ENCODE results near the gene SLC22A5. TPM values are rescaled to one million over a fixed set of nuclear protein-coding genes. Genes with fewer than 3 reads are reported as not detected.

SLC22A5 gene
- total and polyA plus RNA-seq, 2 of the 8 experiments (the other 6 are each of a cell fraction or from before 2014, with no cell fraction given), result 4.0 to 9.0 TPM

DNA sequence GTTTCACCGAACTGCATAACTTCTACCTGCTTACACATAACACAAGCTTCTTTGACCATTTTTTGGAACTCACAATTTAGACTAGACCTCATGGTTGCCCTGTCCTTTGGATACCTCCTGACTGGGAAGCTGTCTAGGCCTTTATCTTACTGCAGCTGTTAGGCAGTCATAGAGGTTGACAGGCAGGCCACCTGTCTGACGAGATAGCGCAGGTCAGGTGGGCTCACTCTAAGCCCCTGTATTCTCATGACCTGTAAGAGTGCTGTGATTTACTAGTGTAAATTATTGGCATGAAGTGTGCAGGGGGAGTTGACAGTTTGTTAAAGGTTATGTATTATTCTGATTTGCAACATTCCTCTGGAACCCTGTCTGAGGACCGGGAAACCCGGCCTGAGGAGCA lies 46.3 kb upstream of the SLC22A5 start:
- Histone ChIP-seq H3K9me3 (ENCODE audit: insufficient read depth in 2 of 2, low read depth in 1 of 2, low read length in 1 of 2) (no peaks in the 10 kb centered on the region), H3K56ac (replicated peaks; ENCODE audit: insufficient read length, low read depth, low read length) (no peak overlapping the region), H4K5ac (ENCODE audit: insufficient read length, low read depth, low read length) (no peak overlapping the region), H2AK5ac (ENCODE audit: low read depth, low read length) (no peak overlapping the region), H3K27me3 (replicated peaks in 1 of 4; ENCODE audit: control insufficient read depth in 3 of 4, extremely low read depth in 1 of 4, insufficient read depth in 3 of 4, low read length in 3 of 4) (no peaks in the 10 kb centered on the region), H2BK12ac (ENCODE audit: low read depth, low read length) (peak overlapping the region; percentile 35; the same call in 1 of the 2 replicates), H3K4me1 (replicated peaks in 1 of 4; ENCODE audit: control insufficient read depth in 3 of 4, insufficient read depth in 4 of 4, low read length in 3 of 4) (peaks cover 5 to 10% (median 7%) of the 10 kb centered on the region in 4 experiments), H4K20me1 (replicated peaks in 1 of 2; ENCODE audit: control insufficient read depth in 1 of 2, insufficient read depth in 2 of 2, low read length in 2 of 2) (no peaks in the 10 kb centered on the region), H3K4ac (replicated peaks; ENCODE audit: insufficient read length, low read depth, low read length) (no peak overlapping the region), H2BK120ac (replicated peaks; ENCODE audit: low read depth, low read length) (no peak overlapping the region), H3K36me3 (ENCODE audit: control insufficient read depth in 2 of 4, insufficient read depth in 4 of 4, low read length in 3 of 4) (no peaks in the 10 kb centered on the region), H2BK15ac (ENCODE audit: low read length) (no peak overlapping the region), H3K4me2 (ENCODE audit: insufficient read depth in 1 of 2, low read depth in 2 of 2, low read length in 2 of 2) (no peak overlapping the region), H3K23me2 (ENCODE audit: low read depth, low read length) (no peaks in the 10 kb centered on the region), H3K4me3 (ENCODE audit: extremely low read depth in 1 of 4, insufficient read depth in 2 of 4, low read depth in 3 of 4, low read length in 4 of 4) (no peak overlapping the region), H3K79me1 (ENCODE audit: low read depth, low read length) (no peaks in the 10 kb centered on the region), H2BK5ac (ENCODE audit: low read depth, low read length) (peak overlapping the region; percentile 7; the same call in 1 of the 2 replicates), H3K18ac (ENCODE audit: extremely low read depth, low read length) (no peak overlapping the region), H4K8ac (ENCODE audit: extremely low read depth, insufficient read depth, low read length) (no peak overlapping the region), H3K14ac (ENCODE audit: insufficient read length) (no peak overlapping the region), H2AFZ (ENCODE audit: low read length) (no peak overlapping the region), H2BK20ac (ENCODE audit: low read length) (no peak overlapping the region; the same call in 1 of the 2 replicates), H4K91ac (replicated peaks; ENCODE audit: insufficient read length, low read length) (no peak overlapping the region), H3K27ac (ENCODE audit: low read depth, low read length) (no peak overlapping the region), H3K9ac (replicated peaks in 1 of 4; ENCODE audit: extremely low read depth in 1 of 4, low read depth in 3 of 4, low read length in 3 of 4) (no peak overlapping the region; a peak in 2 of 7 replicates), H3K23ac (ENCODE audit: insufficient read length) (no peak overlapping the region), H3K79me2 (ENCODE audit: control insufficient read depth in 1 of 2, insufficient read depth in 2 of 2, low read length in 2 of 2) (no peaks in the 10 kb centered on the region)
- POLR2A ChIA-PET (ENCODE audit: partially characterized antibody), result interaction anchor here (1.1 to 3.7 kb wide), 2 partner anchors 30 to 65 kb away, joined by 3 to 14 read pairs; partner anchors contain the start of gene SLC22A4
- FAIRE-seq, result no peak
- WGBS, 2 experiments (ENCODE audit: extremely low coverage in 1 of 2, insufficient coverage in 1 of 2, insufficient read length in 1 of 2, insufficient replicate concordance in 2 of 2, low coverage in 1 of 2, low lambda C conversion rate in 2 of 2, missing lambda C conversion rate in 1 of 2), result 94% methylated on average over 5 of the region's 5 CpGs; no CpG with 5 or more reads in 1 of the 2 experiments
- no peak for DNase-seq (ENCODE audit: low read depth in 1 of 2, low spot score in 2 of 2)
- CTCF ChIA-PET (ENCODE audit: partially characterized antibody), result interaction anchor here (0.7 to 1.5 kb wide), 3 partner anchors 30 to 239 kb away, joined by 3 to 6 read pairs (median 3); no protein-coding TSS in a partner anchor

All from H1 (cell line).